Erythroblast (primary cell): ENCODE data around the gene DNAH17.

Experiments used
- GATA1 ChIP-seq: IDR thresholded peaks from 2 replicates; pipeline ENCODE4 v1.6.1; 2011; ENCODE audit warnings: low read depth, mild to moderate bottlenecking, control low read depth, low read length, moderate library complexity
- POLR2A ChIP-seq: IDR thresholded peaks from 2 replicates; pipeline ENCODE4 v1.6.1; 2011; ENCODE audit warnings: mild to moderate bottlenecking, low read length

DNA sequence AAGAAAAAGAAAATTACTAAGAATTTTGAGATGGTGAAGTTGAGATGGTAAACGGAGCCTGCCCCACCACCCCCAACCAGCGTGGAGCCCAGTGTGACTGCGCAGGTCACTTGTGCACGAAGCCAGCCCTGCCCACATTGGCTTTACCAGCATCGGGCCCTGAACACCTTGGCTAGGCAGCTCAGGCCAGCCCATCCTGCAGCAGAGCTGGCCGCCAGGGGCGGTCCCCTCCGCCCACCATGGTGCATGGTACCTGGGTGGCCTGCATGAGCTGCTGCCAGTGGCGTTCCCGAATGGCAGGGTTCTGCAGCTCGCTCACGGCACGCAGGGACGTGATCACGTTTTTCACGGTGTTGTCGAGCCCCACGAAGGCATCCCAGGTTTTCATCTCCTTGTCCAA is 62.7 kb downstream of the DNAH17 start:
- TF ChIP-seq POLR2A (no peak), GATA1 (no peak)
